B cell (primary cell): ENCODE measurements around the gene RTL5. TPM values are rescaled to one million over a fixed set of nuclear protein-coding genes. Genes with fewer than 3 reads are reported as not detected.

Source experiments
- ATAC-seq: fragments of 200-7000 bp; cut with Tn5 transposase; one replicate; pipeline ENCODE4 v1.10.0; 2021; ENCODE audit warnings: low read depth, mild to moderate bottlenecking, moderate number of reproducible peaks, moderate library complexity
- CTCF ChIA-PET: fragments of 350-600 bp; sonication (Branson Sonifier 250); formaldehyde crosslinking; loops from one replicate; lab custom pipeline; 2021; ENCODE audit warnings: antibody characterized with exemption, inconsistent platforms; lab: Charles Lee
- POLR2A ChIA-PET: fragments of 350-600 bp; sonication (Branson Sonifier 250); formaldehyde crosslinking; loops from one replicate; lab custom pipeline; 2021; ENCODE audit warnings: antibody characterized with exemption; lab: Charles Lee
- DNase-seq: peaks from one replicate; pipeline ENCODE4 v3.0.0; 2013
- H2AFZ ChIP-seq: 2 replicates; pipeline ENCODE4 v1.6.1; 2012; ENCODE audit warnings: mild to moderate bottlenecking, low read depth, low read length; ENCODE audit not compliant: insufficient read depth, poor library complexity, severe bottlenecking
- H3K27ac ChIP-seq, 2 donors: 1 replicate in 1 of 2; 2 replicates in 1 of 2; pipeline ENCODE4 v1.5.1; 2012 to 2013; ENCODE audit warnings: low read length in 2 of 2, mild to moderate bottlenecking in 2 of 2, moderate library complexity in 1 of 2
- H3K27me3 ChIP-seq, 4 experiments: fragments of 200-600 bp in 1 of 4; sonication (generic) in 1 of 4; replicated peaks in 1 of 4; 1 replicate in 2 of 4; 2 replicates in 2 of 4; pipeline versions ENCODE4 v1.6.1 to v1.7.0; 2013 to 2016; ENCODE audit warnings: low read length in 3 of 4, mild to moderate bottlenecking in 2 of 4, mixed read lengths in 1 of 4, moderate library complexity in 1 of 4; ENCODE audit not compliant: insufficient read depth in 4 of 4, control insufficient read depth in 3 of 4; ENCODE audit errors: control extremely low read depth in 1 of 4
- H3K36me3 ChIP-seq, 2 experiments: replicated peaks in 1 of 2; 1 replicate in 1 of 2; 2 replicates in 1 of 2; pipeline versions ENCODE4 v1.6.1 to v1.7.1; 2013; ENCODE audit warnings: low read length in 1 of 2; ENCODE audit not compliant: insufficient read depth in 2 of 2, control insufficient read depth in 1 of 2; ENCODE audit errors: control extremely low read depth in 1 of 2, extremely low read depth in 1 of 2
- H3K4me1 ChIP-seq, 2 donors: fragments of 200-600 bp in 1 of 2; sonication (generic) in 1 of 2; 1 replicate in 1 of 2; 2 replicates in 1 of 2; pipeline versions ENCODE4 v1.5.1 to v1.6.1; 2013 to 2017; ENCODE audit warnings: low read length in 2 of 2; ENCODE audit not compliant: control insufficient read depth in 2 of 2, insufficient read depth in 2 of 2
- H3K4me2 ChIP-seq: replicated peaks from 2 replicates; pipeline ENCODE3; 2012; ENCODE audit warnings: mild to moderate bottlenecking, low read depth, low read length; ENCODE audit not compliant: poor library complexity, severe bottlenecking
- H3K4me3 ChIP-seq, 5 experiments: fragments of 200-600 bp in 1 of 5; sonication (generic) in 1 of 5; 1 replicate in 3 of 5; 2 replicates in 2 of 5; pipeline versions ENCODE4 v1.5.1 to v1.7.0; 2011 to 2016; ENCODE audit warnings: low read length in 4 of 5, mild to moderate bottlenecking in 4 of 5, low read depth in 2 of 5, control low read depth in 1 of 5, moderate library complexity in 1 of 5; ENCODE audit not compliant: insufficient read depth in 1 of 5; ENCODE audit errors: control extremely low read depth in 1 of 5, extremely low read depth in 1 of 5
- H3K79me2 ChIP-seq: fragments of 200-600 bp; sonication (generic); one replicate; pipeline ENCODE4 v1.6.0; 2016; ENCODE audit warnings: low read length; ENCODE audit not compliant: control insufficient read depth, insufficient read depth
- H3K9ac ChIP-seq: fragments of 200-600 bp; sonication (generic); 2 replicates; pipeline ENCODE4 v1.6.1; 2017; ENCODE audit warnings: mild to moderate bottlenecking, low read length, moderate library complexity
- H3K9me3 ChIP-seq, 3 donors: one replicate each; pipeline versions ENCODE4 v1.6.1 to v1.7.1; 2013; ENCODE audit warnings: low read length in 2 of 3; ENCODE audit not compliant: control insufficient read depth in 2 of 3, insufficient read depth in 1 of 3; ENCODE audit errors: control extremely low read depth in 1 of 3
- H4K20me1 ChIP-seq: 2 replicates; pipeline ENCODE4 v1.6.0; 2012; ENCODE audit warnings: mild to moderate bottlenecking, low read length; ENCODE audit not compliant: insufficient read depth, control insufficient read depth, poor library complexity, severe bottlenecking
- H3K27ac Mint-ChIP-seq: one replicate; pipeline ENCODE4 v1.8.0; 2021; ENCODE audit warnings: mixed read lengths
- H3K27me3 Mint-ChIP-seq: one replicate; pipeline ENCODE4 v1.8.0; 2021; ENCODE audit warnings: mixed read lengths
- H3K4me1 Mint-ChIP-seq: one replicate; pipeline ENCODE4 v1.8.0; 2021; ENCODE audit warnings: mixed read lengths
- H3K4me3 Mint-ChIP-seq: one replicate; pipeline ENCODE4 v1.8.0; 2021; ENCODE audit warnings: mixed read lengths
- H3K9me3 Mint-ChIP-seq: one replicate; pipeline ENCODE4 v1.8.0; 2022; ENCODE audit warnings: mixed read lengths; ENCODE audit not compliant: insufficient read depth
- CTCF ChIP-seq: fragments of 200-600 bp; IDR thresholded peaks from one replicate; pipeline ENCODE4 v1.8.0; 2022; ENCODE audit warnings: antibody characterized with exemption, mild to moderate bottlenecking
- EZH2 ChIP-seq: IDR thresholded peaks from 2 replicates; pipeline ENCODE4 v1.6.1; 2012; ENCODE audit warnings: borderline replicate concordance, low read depth, mild to moderate bottlenecking, moderate library complexity, low read length; ENCODE audit not compliant: insufficient read depth, poor library complexity, severe bottlenecking
- WGBS: methylation state at CpG from one replicate; pipeline ENCODE4 v1.1.5; 2013; ENCODE audit warnings: missing lambda C conversion rate; ENCODE audit not compliant: insufficient coverage; 5-methylcytosine and 5-hydroxymethylcytosine counted together
- intact Hi-C: fragments of 100-400 bp; cut with micrococcal nuclease; formaldehyde crosslinking; loops from one replicate; pipeline ENCODE4 v1.10.0; 2022
- polyA plus RNA-seq: library from polyadenylated mRNA; depleted of rRNA; stranded (reverse); fragments of >200 nt; gene quantifications from 2 replicates; pipeline ENCODE4 v1.2.3, GENCODE V29; 2012
- total RNA-seq, 2 donors: library from RNA; stranded (reverse); fragments of 120-200 nt in 1 of 2; gene quantifications; 1 replicate in 1 of 2; 2 replicates in 1 of 2; pipeline versions ENCODE4 v1.2.3 to v1.2.4, GENCODE V29; 2013 to 2022

Gene RTL5
- total and polyA plus RNA-seq, 2 donors (not counting 1 experiment from before 2014, with no cell fraction given) = 1.0 to 22.4 TPM

GRCh38 chrX:72095370-72095769 is 36.3 kb downstream of the RTL5 start:
- H3K27ac ChIP-seq = peak overlapping the region; percentile 36 to 42
- no peaks in the 10 kb centered on the region for H3K36me3 ChIP-seq

More at GRCh38 chrX:72095370-72095769, 36.3 kb downstream of the RTL5 start:
- Mint-ChIP-seq H3K9me3 (no peaks in the 10 kb centered on the region), H3K4me3 (no peak overlapping the region), H3K27me3 (no peaks in the 10 kb centered on the region), H3K27ac (peak overlapping the region; percentile 78), H3K4me1 (peaks cover 39% of the 10 kb centered on the region)
- Histone ChIP-seq H3K27me3 (peaks cover 0 to 3% (median 0%) of the 10 kb centered on the region in 4 experiments), H3K9ac (no peak overlapping the region), H3K4me1 (peaks cover 32 to 37% of the 10 kb centered on the region in 2 donors), H2AFZ (no peak overlapping the region), H3K9me3 (no peaks in the 10 kb centered on the region), H3K79me2 (no peaks in the 10 kb centered on the region), H3K4me3 (no peak overlapping the region), H3K4me2 (peak overlapping the region; percentile 9), H4K20me1 (no peaks in the 10 kb centered on the region)
- no peak for DNase-seq
- ATAC-seq = no peak
- no peak for TF ChIP-seq CTCF
- no peak for TF ChIP-seq EZH2
- intact Hi-C loops = loop anchor here (1.0 kb wide), 1 partner anchor 86 kb away; the partner anchor contains the start of gene PIN4
- POLR2A ChIA-PET = interaction anchor here (0.6 kb wide), 1 partner anchor 145 kb away, joined by 5 read pairs; no protein-coding TSS in a partner anchor
- CTCF ChIA-PET = no interaction called here
- 60% methylated on average over 1 of the region's 2 CpGs for WGBS
